Measurements from ENCODE around the gene AIG1.

GRCh38 chr6:143288923-143289322, 228.2 kb downstream of the AIG1 start:
- TF ChIP-seq KDM1A (CRISPR knock-in tag; IDR thresholded peaks at IDR 0.05), result no peak
- no peak for TF ChIP-seq PHF5A (CRISPR knock-in tag; IDR thresholded peaks at IDR 0.05; ENCODE audit: low read depth, unreplicated experiment)

Measured in HepG2 (cell line).